Measurements from ENCODE around the gene MED29. TPM values are rescaled to one million over a fixed set of nuclear protein-coding genes. Genes with fewer than 3 reads are reported as not detected.

Gene MED29
- polyA plus RNA-seq, 4 donors = 34.1 to 42.3 (median 38.4) TPM

Other genes starting within 250 kb of the MED29 start
- 1 to 10 TPM in 2 of 4 donors, under 1 TPM in 2; 0.08 to 3.9 (median 1.1) TPM for gene NCCRP1, start 194.4 kb upstream of the MED29 start, polyA plus RNA-seq (ENCODE audit: insufficient read length in 4 of 4)
- gene SYCN, start 187.1 kb upstream of the MED29 start, polyA plus RNA-seq (ENCODE audit: insufficient read length in 4 of 4) = not detected
- not detected for gene IFNL3, start 146.4 kb upstream of the MED29 start, polyA plus RNA-seq (ENCODE audit: insufficient read length in 4 of 4)
- under 1 TPM in 1 of 4 donors, not detected in 3; 0.34 TPM for gene IFNL4, start 142.5 kb upstream of the MED29 start, polyA plus RNA-seq (ENCODE audit: insufficient read length in 4 of 4)
- gene IFNL2, start 123.0 kb upstream of the MED29 start, polyA plus RNA-seq (ENCODE audit: insufficient read length in 4 of 4) = not detected
- gene IFNL1, start 95.0 kb upstream of the MED29 start, polyA plus RNA-seq (ENCODE audit: insufficient read length in 4 of 4) = not detected
- gene LRFN1, start 70.5 kb upstream of the MED29 start, polyA plus RNA-seq (ENCODE audit: insufficient read length in 4 of 4) = 1 to 10 TPM; 1.2 to 2.0 (median 1.7) TPM
- gene GMFG, start 55.3 kb upstream of the MED29 start, polyA plus RNA-seq (ENCODE audit: insufficient read length in 4 of 4) = 10 to 100 TPM; 22.1 to 23.8 (median 22.1) TPM
- 100 to 1,000 TPM in 3 of 4 donors, 10 to 100 TPM in 1; 89.6 to 139 (median 111) TPM for gene SAMD4B, start 49.0 kb upstream of the MED29 start, polyA plus RNA-seq (ENCODE audit: insufficient read length in 4 of 4)
- gene PAF1, start 272 bp upstream of the MED29 start, polyA plus RNA-seq (ENCODE audit: insufficient read length in 4 of 4) = 10 to 100 TPM; 53.9 to 76.8 (median 65.2) TPM
- gene ZFP36, start 15.5 kb downstream of the MED29 start, polyA plus RNA-seq (ENCODE audit: insufficient read length in 4 of 4) = 100 to 1,000 TPM in 1 of 4 donors, 10 to 100 TPM in 3; 18.4 to 945 (median 37.0) TPM
- 100 to 1,000 TPM in 1 of 4 donors, 10 to 100 TPM in 3; 67.3 to 130 (median 90.1) TPM for gene PLEKHG2, start 21.3 kb downstream of the MED29 start, polyA plus RNA-seq (ENCODE audit: insufficient read length in 4 of 4)
- gene RPS16, start 44.6 kb downstream of the MED29 start, polyA plus RNA-seq (ENCODE audit: insufficient read length in 4 of 4) = 1,000 to 10,000 TPM; 1,121 to 1,373 (median 1,329) TPM
- 100 to 1,000 TPM; 112 to 158 (median 132) TPM for gene SUPT5H, start 54.2 kb downstream of the MED29 start, polyA plus RNA-seq (ENCODE audit: insufficient read length in 4 of 4)
- 10 to 100 TPM; 48.5 to 94.1 (median 74.2) TPM for gene TIMM50, start 89.5 kb downstream of the MED29 start, polyA plus RNA-seq (ENCODE audit: insufficient read length in 4 of 4)
- under 1 TPM; 0.33 to 0.78 (median 0.64) TPM for gene DLL3, start 107.6 kb downstream of the MED29 start, polyA plus RNA-seq (ENCODE audit: insufficient read length in 4 of 4)
- 1 to 10 TPM; 3.2 to 8.2 (median 5.5) TPM for gene SELENOV, start 123.8 kb downstream of the MED29 start, polyA plus RNA-seq (ENCODE audit: insufficient read length in 4 of 4)
- 1 to 10 TPM; 4.2 to 5.3 (median 4.5) TPM for gene EID2B, start 141.5 kb downstream of the MED29 start, polyA plus RNA-seq (ENCODE audit: insufficient read length in 4 of 4)
- 10 to 100 TPM; 16.2 to 24.3 (median 20.1) TPM for gene EID2, start 148.8 kb downstream of the MED29 start, polyA plus RNA-seq (ENCODE audit: insufficient read length in 4 of 4)
- gene LGALS13, start 211.1 kb downstream of the MED29 start, polyA plus RNA-seq (ENCODE audit: insufficient read length in 4 of 4) = not detected

All from left renal pelvis (tissue), 4 donors.